PC-9 (cell line): ENCODE results near the gene C1orf105. TPM values are rescaled to one million over a fixed set of nuclear protein-coding genes. Genes with fewer than 3 reads are reported as not detected.
A peak's percentile ranks its signal among the peaks of the same experiment; 100 is the strongest.

ENCODE experiments used
- BruUV-seq: library from RNA; stranded (reverse); fragments of 400-500 nt; replicated peaks from 2 replicates; lab custom pipeline; 2021; lab: Mats Ljungman, UMichigan
- CTCF ChIA-PET: fragments of 300-600 bp; sonication (Branson Sonifier 250); formaldehyde crosslinking; loops from one replicate; lab custom pipeline; 2022; ENCODE audit warnings: antibody characterized with exemption; lab: Charles Lee
- POLR2A ChIA-PET: fragments of 300-600 bp; sonication (Branson Sonifier 250); formaldehyde crosslinking; loops from one replicate; lab custom pipeline; 2022; ENCODE audit warnings: antibody characterized with exemption; ENCODE audit not compliant: unreplicated experiment; lab: Charles Lee
- DNase-seq, 2 experiments: peaks; one replicate each; pipeline versions ENCODE4 v3.0.0 to v3.0.0-alpha.2; 2015 to 2022; ENCODE audit warnings: mixed read lengths in 1 of 2
- H2AFZ ChIP-seq: fragments of 200-600 bp; sonication (generic); 2 replicates; pipeline ENCODE4 v1.8.1; 2017; ENCODE audit warnings: antibody characterized with exemption
- H3F3A ChIP-seq: fragments of 200-600 bp; sonication (generic); 2 replicates; pipeline ENCODE4 v1.8.1; 2017; ENCODE audit warnings: antibody characterized with exemption, mild to moderate bottlenecking, low read depth; ENCODE audit not compliant: insufficient read depth
- H3K27ac ChIP-seq: fragments of 200-600 bp; sonication (generic); 2 replicates; pipeline ENCODE4 v1.6.1; 2016; ENCODE audit warnings: mixed run types
- H3K27me3 ChIP-seq: fragments of 200-600 bp; sonication (generic); 2 replicates; pipeline ENCODE4 v1.6.1; 2016; ENCODE audit warnings: low read depth, mixed run types; ENCODE audit not compliant: insufficient read depth
- H3K36me3 ChIP-seq: fragments of 200-600 bp; sonication (generic); 2 replicates; pipeline ENCODE4 v1.6.1; 2016; ENCODE audit warnings: low read depth, mixed run types
- H3K4me1 ChIP-seq: fragments of 200-600 bp; sonication (generic); replicated peaks from 2 replicates; pipeline ENCODE4 v1.6.1; 2016; ENCODE audit warnings: mixed run types; ENCODE audit not compliant: insufficient read depth
- H3K4me2 ChIP-seq: fragments of 200-600 bp; sonication (generic); 2 replicates; pipeline ENCODE4 v1.6.1; 2017; ENCODE audit warnings: mixed run types
- H3K4me3 ChIP-seq: fragments of 200-600 bp; sonication (generic); 2 replicates; pipeline ENCODE4 v1.6.1; 2016; ENCODE audit warnings: mixed run types
- H3K79me2 ChIP-seq: fragments of 200-600 bp; sonication (generic); 2 replicates; pipeline ENCODE4 v1.6.1; 2017; ENCODE audit warnings: low read depth, mixed run types
- H3K9me2 ChIP-seq: fragments of 200-600 bp; sonication (generic); 2 replicates; pipeline ENCODE4 v1.8.1; 2017; ENCODE audit warnings: mild to moderate bottlenecking; ENCODE audit not compliant: insufficient read depth
- H3K9me3 ChIP-seq: fragments of 200-600 bp; sonication (generic); 2 replicates; pipeline ENCODE4 v1.8.1; 2016; ENCODE audit warnings: low read depth; ENCODE audit not compliant: insufficient read depth
- H4K20me1 ChIP-seq: fragments of 200-600 bp; sonication (generic); 2 replicates; pipeline ENCODE4 v1.8.1; 2017; ENCODE audit not compliant: insufficient read depth
- CTCF ChIP-seq: fragments of 200-600 bp; sonication (generic); conservative IDR thresholded peaks from 2 replicates; pipeline ENCODE4 v1.6.1; 2017; ENCODE audit warnings: mixed run types, antibody characterized with exemption, mild to moderate bottlenecking, moderate library complexity
- EZH2 ChIP-seq: fragments of 200-600 bp; sonication (generic); IDR thresholded peaks from 2 replicates; pipeline ENCODE4 v1.8.0; 2017; ENCODE audit warnings: antibody characterized with exemption, low read depth
- intact Hi-C: fragments of 100-400 bp; cut with micrococcal nuclease; formaldehyde crosslinking; loops from one replicate; pipeline ENCODE4 v1.10.0; 2022; ENCODE audit not compliant: unreplicated experiment
- total RNA-seq: library from RNA; stranded (reverse); gene quantifications from 2 replicates; pipeline ENCODE4 v1.2.3, GENCODE V29; 2021

The C1orf105 gene
- total RNA-seq, 1 experiment from 2014 or later = not detected

- Histone ChIP-seq H3K4me3 (no peak overlapping the region), H3K9me3 (no peaks in the 10 kb centered on the region), H3K36me3 (no peaks in the 10 kb centered on the region), H3K27me3 (no peaks in the 10 kb centered on the region), H3K9me2 (no peaks in the 10 kb centered on the region), H3K4me2 (no peak overlapping the region), H3K27ac (no peak overlapping the region), H3F3A (peaks cover 13% of the 10 kb centered on the region; the same call in 1 of the 2 replicates), H3K4me1 (peaks cover 12% of the 10 kb centered on the region), H2AFZ (no peak overlapping the region), H3K79me2 (no peaks in the 10 kb centered on the region), H4K20me1 (no peaks in the 10 kb centered on the region)
- intact Hi-C loops = no loop called here
- CTCF ChIA-PET = no interaction called here
- BruUV-seq = no TSS peak
- TF ChIP-seq CTCF = no peak
- no peak for TF ChIP-seq EZH2
- POLR2A ChIA-PET = no interaction called here
- DNase-seq = no peak
Measured at GRCh38 chr1:172427191-172427590, 6.7 kb downstream of the C1orf105 start.

- Histone ChIP-seq H3K4me1 (peaks cover 16% of the 10 kb centered on the region), H3K36me3 (no peaks in the 10 kb centered on the region), H3K9me3 (no peaks in the 10 kb centered on the region), H3K79me2 (no peaks in the 10 kb centered on the region), H3K27me3 (no peaks in the 10 kb centered on the region), H4K20me1 (no peaks in the 10 kb centered on the region), H3F3A (peaks cover 19% of the 10 kb centered on the region; the same call in 1 of the 2 replicates), H3K27ac (no peak overlapping the region), H2AFZ (no peak overlapping the region), H3K4me2 (no peak overlapping the region), H3K4me3 (no peak overlapping the region), H3K9me2 (no peaks in the 10 kb centered on the region)
- CTCF ChIA-PET = interaction anchor here (0.6 to 0.9 kb wide), 3 partner anchors 14 to 458 kb away, joined by 4 to 8 read pairs (median 6); no protein-coding TSS in a partner anchor
- POLR2A ChIA-PET = no interaction called here
- BruUV-seq = no TSS peak
- TF ChIP-seq EZH2 (no peak), CTCF (peak; percentile 81)
- peak; percentile 40 to 68 for DNase-seq
- intact Hi-C loops = loop anchor here (1.0 to 5.0 kb wide), 2 partner anchors 288 to 427 kb away; no protein-coding TSS in a partner anchor
Measured at GRCh38 chr1:172429331-172430127, 9.0 kb downstream of the C1orf105 start.

DNA sequence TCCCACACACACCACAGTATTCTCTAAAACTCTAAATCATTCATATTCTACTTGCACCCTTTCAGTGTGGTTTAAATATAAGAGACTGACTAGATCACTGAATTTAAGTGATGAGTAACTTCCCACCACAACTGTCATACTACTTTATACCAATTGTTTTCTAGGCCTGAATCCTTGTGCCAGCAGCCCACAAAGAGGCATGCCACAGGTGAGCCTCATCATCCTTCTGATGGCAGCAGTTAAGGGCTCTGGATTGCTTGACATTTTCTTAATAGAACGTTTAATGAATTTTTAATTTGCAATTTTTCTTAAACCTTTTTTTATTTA, 9.6 kb downstream of the C1orf105 start:
- H3K9me3 ChIP-seq = no peaks in the 10 kb centered on the region
- H3K36me3 ChIP-seq = no peaks in the 10 kb centered on the region
- H3K27me3 ChIP-seq = no peaks in the 10 kb centered on the region
- intact Hi-C loops = loop anchor here (5.0 kb wide), 1 partner anchor 287 kb away; no protein-coding TSS in a partner anchor
- H3K4me2 ChIP-seq = no peak overlapping the region
- peaks cover 19% of the 10 kb centered on the region; the same call in 1 of the 2 replicates for H3F3A ChIP-seq
- peaks cover 16% of the 10 kb centered on the region for H3K4me1 ChIP-seq
- ChIA-PET CTCF (interaction anchor here (0.6 to 0.9 kb wide), 3 partner anchors 14 to 458 kb away, joined by 4 to 8 read pairs (median 6); no protein-coding TSS in a partner anchor), POLR2A (no interaction called here)
- no peak overlapping the region for H2AFZ ChIP-seq
- H3K79me2 ChIP-seq = no peaks in the 10 kb centered on the region
- BruUV-seq = no TSS peak
- DNase-seq = no peak
- TF ChIP-seq CTCF = no peak
- H3K4me3 ChIP-seq = no peak overlapping the region
- H4K20me1 ChIP-seq = no peaks in the 10 kb centered on the region
- no peak overlapping the region for H3K27ac ChIP-seq
- H3K9me2 ChIP-seq = no peaks in the 10 kb centered on the region
